ENCODE measurements around the gene SAP130.
"Not testable (repeated sequence)": the region's sequence is repeated elsewhere in the genome, so short reads cannot be mapped to it uniquely, and the experiment has no call there.

SAP130 gene

GRCh38 chr2:127945281-127945680 lies 82.6 kb downstream of the SAP130 start:
- DNase-seq: no peak

DNA sequence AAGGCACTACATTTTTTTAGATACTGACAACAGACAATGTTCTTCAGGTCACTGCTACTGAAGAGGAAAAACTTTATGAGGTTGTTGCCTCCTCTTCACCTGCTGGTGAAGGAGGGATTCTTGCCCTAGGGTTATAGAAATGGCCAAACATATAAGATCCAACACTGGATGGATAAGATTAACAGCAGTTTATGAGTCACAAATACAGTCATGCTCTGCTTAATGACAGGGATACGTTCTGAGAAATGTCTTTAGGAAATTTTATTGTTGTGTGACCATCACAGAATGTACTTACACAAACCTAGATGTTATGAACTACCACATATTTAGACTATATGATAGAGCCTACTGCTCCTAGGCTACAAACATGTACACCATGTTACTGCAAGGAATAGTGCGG lies 84.7 kb downstream of the SAP130 start:
- DNase-seq: no peak

DNA sequence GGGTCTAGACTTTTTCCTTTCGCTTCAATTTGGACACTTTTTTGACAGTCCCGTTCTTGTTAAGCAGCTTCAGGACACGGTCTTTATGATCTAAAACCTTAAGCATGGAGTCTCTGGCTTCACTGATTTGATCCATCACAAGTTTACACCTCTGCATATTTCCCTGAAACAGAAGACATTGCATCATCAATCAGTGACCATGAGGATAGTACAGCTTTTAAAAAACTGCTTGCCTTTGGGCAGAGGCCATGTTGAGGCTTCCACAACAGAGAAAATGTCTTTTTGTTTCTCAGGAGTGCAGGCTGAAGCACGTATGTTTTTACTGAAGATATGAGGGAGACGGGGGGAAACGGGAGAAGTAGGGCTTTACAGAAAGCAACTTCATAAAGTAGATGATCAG lies 85.9 kb downstream of the SAP130 start:
- no peak for DNase-seq

DNA sequence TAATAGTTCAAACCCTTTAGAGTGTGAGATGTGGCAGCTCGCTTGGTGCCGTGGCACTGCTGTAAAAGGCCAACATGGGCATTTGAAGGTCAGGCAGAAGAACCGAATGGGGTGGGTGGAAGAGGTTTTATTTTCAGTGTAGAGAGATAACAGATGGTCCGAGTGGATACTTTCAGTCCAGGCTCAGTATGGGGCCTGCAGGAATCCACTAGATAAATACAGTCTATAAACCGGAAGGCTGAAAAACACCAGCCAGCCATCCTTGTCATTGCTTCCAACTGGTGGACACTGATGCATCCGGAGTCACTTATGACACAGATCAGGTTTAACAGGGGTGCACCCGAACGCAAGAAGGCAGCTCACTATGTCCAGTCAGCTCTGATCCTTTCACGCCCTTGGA lies 86.4 kb downstream of the SAP130 start:
- DNase-seq: no peak

GRCh38 chr2:127940641-127941040 lies 87.2 kb downstream of the SAP130 start:
- DNase-seq: no peak

DNA sequence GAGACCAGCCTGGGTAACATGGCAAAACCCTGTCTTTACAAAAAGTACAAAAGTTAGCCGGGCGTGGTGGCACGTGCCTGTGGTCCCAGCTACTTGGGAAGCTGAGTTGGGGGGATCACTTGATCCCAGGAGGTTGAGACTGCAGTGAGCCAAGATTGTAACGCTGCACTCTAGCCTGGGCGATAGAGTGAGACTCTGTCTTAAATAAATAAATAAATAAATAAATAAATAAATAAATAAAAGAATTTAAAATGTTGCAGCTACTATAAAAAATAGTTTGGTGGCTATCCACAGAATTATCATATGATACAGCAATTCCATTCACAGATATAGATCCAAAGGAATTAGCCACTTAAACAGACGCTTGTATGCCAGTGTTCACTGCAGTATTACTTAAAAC lies 92.5 kb downstream of the SAP130 start:
- no peak for DNase-seq

DNA sequence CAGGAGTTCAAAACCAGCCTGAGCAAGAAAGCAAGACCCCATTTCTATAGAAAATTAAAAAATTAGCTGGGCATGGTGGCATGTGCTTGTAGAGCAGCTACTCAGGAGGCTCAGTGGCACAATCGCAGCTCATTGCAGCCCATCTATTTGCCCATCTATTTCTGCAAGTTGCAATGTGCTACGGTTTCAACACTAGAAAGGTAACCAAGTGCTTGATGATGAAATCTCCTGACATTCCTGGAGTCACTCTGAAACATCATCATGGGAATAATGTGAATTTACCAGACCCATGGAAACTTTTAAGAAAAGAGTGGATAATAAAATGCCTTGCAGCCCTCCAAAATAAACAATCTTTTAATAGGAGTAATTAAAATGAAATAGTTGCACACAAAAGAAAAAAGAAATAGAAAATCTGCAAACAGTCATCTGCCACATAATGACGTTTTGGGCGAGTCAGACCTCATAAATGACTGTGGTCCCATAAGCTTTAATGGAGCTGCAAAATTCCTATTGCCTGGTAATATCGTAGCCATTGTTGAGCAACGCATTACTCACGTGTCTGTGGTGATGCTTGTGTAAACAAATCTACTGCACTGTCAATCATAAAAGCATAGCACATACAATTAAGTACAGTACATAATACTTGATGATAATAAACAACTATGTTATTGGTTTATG lies 95.5 kb downstream of the SAP130 start:
- no peak for DNase-seq

DNA sequence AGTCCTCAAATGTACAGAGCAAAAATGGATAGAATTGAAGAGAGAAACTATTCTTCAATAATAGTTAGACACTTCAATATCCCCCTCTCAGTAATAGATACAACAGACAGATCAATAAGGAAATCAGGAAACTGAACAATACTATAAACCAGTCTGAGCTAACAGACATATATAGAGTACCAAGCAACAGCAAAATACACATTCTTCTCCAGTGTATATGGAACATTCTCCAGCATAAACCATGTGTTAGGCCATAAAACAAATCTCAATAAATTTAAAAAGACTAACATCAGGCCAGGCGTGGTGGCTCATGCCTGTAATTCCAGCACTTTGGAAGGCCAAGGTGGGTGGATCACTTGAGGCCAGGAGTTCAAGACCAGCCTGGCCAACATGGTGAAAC lies 98.4 kb downstream of the SAP130 start:
- no peak for DNase-seq

GRCh38 chr2:127927384-127927783 lies 100.5 kb downstream of the SAP130 start:
- no peak for DNase-seq

DNA sequence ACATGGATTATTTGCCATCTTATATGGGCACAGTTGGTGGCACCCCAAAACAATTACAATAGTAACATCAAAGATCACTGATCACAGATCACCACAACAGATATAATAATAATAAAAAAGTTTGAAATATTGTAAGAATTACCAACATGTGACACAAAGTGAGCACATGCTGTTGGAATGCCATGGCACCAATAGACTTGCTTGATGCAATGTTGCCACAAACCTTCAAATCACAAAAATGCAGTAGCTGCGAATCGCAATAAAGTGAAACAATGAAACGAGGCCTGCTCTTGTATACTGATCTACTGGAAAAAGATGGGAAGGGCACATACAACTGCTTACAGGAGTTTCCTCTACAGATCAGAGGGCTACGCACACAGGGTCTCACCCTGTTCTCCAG lies 109.9 kb downstream of the SAP130 start:
- DNase-seq: no peak

- DNase-seq: no peak
These were observed 113.9 kb downstream of the SAP130 start for GRCh38 chr2:127913808-127914457.

DNA sequence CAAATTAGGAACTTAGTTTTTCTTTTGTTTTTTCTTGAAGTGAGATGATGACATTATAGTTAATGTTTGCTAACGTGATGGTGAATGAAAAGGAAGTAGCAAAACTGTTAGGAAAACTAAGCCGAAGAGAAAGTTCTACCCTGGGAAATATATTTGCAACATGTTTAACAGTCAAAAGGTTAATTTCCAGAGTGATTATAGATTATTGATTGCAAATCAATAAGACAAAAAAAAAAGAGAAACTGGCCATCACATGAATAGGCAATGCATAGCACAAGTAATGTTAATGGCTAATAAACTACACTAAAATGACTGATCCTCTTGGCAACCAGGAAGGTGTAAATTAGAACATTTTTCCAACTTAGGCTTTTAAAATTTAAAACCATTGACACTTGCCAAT lies 116.1 kb downstream of the SAP130 start:
- DNase-seq: no peak

- no peak for DNase-seq
These were observed 117.4 kb downstream of the SAP130 start for GRCh38 chr2:127910415-127910814.

DNA sequence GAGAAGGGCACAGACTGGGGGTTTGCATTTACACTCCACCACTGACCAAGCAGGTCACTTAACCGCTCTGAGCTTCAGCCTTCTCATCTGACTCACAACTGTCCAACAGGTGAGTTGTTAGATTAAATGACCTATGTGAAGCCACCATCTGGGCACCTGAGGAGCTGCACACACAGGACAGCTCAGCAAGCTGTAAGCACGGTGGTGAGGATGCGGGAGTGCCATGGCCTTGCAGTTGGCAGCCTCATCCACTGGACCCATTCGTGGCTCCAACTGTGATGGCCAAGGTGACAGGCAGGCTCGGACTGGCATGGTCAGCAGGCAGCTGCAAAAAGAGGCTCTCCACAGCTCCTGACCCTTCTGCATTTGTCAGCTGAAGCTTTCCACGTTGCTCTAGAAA lies 118.8 kb downstream of the SAP130 start:
- DNase-seq: no peak

- not testable (repeated sequence) for DNase-seq
These were observed 120.0 kb downstream of the SAP130 start for GRCh38 chr2:127907733-127908400.

- DNase-seq: no peak
These were observed 121.5 kb downstream of the SAP130 start for GRCh38 chr2:127906206-127906926.

DNA sequence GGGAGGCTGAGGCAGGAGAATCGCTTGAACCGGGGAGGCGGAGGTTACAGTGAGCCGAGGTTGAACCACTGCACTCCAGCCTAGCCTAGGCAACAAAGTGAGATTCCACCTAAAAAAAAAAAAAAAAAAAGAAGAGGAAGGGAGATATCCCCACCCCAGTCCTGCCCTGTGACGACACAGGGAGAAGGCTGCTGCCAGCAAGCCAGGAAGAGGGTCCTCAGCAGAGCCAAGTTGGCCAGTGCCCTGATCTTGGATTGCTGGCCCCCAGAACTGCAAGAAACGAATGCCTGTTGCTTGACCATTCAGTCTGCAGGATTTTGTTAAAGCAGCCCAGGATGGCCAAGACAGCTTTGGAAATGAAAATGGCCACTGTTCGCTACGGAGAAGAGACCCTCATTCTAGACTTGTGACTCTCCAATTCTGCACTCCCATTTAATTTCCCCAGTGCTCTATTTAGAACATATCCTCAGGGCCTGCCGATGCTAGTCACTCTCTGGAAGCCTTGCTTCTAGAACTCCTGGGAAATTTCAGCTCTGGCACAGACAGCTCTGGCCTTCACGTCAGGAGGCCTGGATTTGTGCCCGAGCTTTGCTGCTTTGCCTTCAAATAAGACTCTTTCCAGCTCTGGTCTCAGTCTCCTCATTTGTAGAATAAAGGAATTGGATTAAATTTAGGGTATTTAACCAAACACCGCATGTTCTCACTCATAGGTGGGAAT lies 126.4 kb downstream of the SAP130 start:
- no peak for DNase-seq

DNA sequence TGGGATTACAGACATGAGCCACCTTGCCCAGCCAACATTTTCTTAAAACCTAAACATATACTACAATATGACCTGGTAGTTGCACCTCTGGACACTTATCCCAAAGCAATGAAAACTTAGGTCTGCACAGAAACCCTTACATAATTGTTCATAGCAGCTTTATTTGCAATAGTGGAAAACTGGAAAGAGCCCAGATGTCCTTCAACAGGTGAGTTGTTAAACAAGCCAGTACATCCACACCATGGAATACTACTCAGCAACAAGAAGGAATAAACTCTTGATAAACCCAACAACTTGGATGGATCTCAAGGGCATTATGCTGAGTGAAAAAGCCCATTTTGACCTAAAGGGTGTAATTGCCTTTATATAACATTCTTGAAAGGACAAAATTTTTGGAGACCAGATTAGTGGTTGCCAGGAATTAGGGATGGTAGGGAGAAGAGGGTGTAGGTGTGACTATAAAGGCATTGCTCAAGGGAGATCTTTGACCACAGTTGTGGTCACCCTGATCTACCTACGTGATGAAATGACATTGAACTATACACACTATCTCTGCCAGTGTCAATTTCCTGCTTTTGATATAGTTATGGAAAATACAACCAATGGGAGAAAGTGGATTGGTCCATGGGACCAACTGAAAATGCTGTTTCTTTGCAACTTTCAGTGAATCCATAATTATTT lies 130.2 kb downstream of the SAP130 start:
- DNase-seq: no peak

DNA sequence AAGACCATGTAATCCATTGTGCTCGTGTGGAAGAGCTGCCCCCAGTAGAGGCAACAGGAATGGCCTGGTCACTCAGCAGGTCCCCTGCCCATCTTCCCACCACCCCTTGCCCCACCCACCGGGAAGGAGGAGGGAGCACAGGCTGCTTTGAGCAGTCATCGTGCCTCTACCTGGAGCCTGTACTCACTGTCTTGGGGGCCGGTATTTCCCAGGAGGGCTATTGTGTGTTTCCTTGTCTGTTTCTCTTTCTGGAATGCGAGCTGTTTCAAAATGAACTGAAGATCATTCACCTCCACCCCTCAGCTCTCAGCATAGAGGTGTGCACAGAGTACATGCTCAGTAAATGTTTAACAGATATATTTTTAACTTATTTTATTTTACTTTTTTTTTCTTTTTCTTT lies 134.4 kb downstream of the SAP130 start:
- no peak for DNase-seq

GRCh38 chr2:127893033-127893432 lies 134.8 kb downstream of the SAP130 start:
- no peak for DNase-seq

- no peak for DNase-seq
These were observed 136.0 kb downstream of the SAP130 start for GRCh38 chr2:127891811-127892210.

Measured in NCI-H2081 (cell line).